WI38 (cell line): ENCODE measurements around the gene WHRN.

Experiments
- H3K4me3 ChIP-seq: 2 replicates; pipeline ENCODE4 v1.5.1; 2011; ENCODE audit warnings: low read depth, mild to moderate bottlenecking, control low read depth, low read length
- TF ChIP-seq, protein P1 (sequence below): IDR thresholded peaks from 2 replicates; pipeline ENCODE4 v1.5.1; 2012; ENCODE audit warnings: low read depth, mild to moderate bottlenecking, control low read depth, low read length

The WHRN gene

GRCh38 chr9:114470581-114470980 lies 34.7 kb downstream of the WHRN start:
- no peak overlapping the region for H3K4me3 ChIP-seq
- TF ChIP-seq, protein P1, sequence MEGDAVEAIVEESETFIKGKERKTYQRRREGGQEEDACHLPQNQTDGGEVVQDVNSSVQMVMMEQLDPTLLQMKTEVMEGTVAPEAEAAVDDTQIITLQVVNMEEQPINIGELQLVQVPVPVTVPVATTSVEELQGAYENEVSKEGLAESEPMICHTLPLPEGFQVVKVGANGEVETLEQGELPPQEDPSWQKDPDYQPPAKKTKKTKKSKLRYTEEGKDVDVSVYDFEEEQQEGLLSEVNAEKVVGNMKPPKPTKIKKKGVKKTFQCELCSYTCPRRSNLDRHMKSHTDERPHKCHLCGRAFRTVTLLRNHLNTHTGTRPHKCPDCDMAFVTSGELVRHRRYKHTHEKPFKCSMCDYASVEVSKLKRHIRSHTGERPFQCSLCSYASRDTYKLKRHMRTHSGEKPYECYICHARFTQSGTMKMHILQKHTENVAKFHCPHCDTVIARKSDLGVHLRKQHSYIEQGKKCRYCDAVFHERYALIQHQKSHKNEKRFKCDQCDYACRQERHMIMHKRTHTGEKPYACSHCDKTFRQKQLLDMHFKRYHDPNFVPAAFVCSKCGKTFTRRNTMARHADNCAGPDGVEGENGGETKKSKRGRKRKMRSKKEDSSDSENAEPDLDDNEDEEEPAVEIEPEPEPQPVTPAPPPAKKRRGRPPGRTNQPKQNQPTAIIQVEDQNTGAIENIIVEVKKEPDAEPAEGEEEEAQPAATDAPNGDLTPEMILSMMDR: no peak

DNA sequence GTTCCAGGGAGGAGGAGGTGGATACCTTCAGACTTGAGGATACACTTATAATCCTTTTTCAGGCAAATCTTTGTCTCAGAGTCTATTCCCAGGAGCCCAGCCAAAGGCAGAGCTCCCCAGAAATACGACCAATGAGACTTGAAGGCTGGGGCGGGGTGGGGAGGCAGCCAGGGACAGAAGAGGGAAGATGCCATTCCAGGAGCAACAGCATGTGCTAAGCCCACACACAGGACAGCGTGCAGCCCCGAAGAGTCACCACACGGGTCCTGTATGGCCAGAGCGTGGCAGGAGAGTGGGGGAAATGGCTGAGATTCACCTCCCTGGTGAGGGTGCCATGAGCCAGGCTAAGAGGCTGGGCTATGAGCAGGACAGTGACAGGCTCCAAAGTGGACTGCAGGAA lies 35.2 kb downstream of the WHRN start:
- TF ChIP-seq, protein P1: no peak
- H3K4me3 ChIP-seq: no peak overlapping the region

DNA sequence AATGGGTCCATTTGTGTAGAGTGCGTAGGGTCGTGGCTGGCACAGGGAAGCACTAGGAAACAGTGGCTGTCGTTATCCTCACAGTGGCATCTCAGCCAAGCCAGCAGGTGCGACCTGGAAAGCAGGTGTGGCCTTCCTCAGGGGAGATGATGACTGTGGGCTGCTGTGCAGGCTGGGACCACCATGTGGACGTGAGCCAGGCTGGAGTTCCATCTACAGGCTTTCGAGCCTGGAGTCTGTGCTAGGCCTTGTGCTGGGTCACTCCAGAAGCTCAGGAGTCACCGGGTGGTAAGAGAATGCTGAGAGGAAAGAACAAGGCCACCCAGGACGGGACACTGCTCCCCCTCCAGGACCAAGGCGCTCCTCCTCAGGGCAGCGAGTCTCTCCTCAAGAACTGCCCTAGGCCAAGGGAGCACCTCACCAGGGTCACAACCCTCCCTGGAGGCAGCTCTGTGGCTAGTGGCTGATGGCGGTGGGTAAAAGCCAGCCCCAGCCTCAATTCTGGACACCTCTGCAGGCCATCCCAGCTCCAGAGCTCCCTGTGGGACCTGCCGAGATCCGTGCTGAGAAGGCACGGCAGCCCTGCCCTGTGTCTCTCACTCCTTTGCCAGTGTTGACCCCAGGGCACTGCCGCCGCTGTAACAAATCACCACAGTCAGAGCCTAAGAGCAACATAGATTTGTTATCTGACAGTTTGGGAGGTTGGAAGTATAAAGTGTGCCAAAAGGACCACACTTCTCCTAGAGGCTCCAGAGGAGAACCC lies 36.0 kb downstream of the WHRN start:
- TF ChIP-seq, protein P1: no peak
- H3K4me3 ChIP-seq: no peak overlapping the region

DNA sequence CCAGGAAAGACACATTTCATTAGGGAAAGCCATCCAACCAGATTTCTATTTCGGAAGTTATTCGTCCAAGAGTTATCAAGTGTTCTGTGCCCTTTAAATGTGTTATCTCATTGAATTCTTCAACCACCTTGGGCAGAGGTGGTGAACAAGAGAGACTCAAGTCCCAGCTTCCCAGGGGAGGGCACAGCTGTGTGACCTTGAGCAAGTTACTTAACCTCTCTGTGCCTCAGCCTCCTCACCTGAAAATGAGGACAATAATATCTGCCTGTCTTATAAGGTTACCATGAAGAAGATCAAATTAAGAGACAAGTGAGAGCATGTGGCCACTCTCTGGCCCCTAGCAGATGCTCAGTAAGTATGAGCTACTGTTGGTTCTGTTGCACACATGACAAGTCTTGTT lies 37.4 kb downstream of the WHRN start:
- H3K4me3 ChIP-seq: no peak overlapping the region
- TF ChIP-seq, protein P1: no peak

GRCh38 chr9:114467226-114467750 lies 38.0 kb downstream of the WHRN start:
- TF ChIP-seq, protein P1: no peak
- H3K4me3 ChIP-seq: no peak overlapping the region

DNA sequence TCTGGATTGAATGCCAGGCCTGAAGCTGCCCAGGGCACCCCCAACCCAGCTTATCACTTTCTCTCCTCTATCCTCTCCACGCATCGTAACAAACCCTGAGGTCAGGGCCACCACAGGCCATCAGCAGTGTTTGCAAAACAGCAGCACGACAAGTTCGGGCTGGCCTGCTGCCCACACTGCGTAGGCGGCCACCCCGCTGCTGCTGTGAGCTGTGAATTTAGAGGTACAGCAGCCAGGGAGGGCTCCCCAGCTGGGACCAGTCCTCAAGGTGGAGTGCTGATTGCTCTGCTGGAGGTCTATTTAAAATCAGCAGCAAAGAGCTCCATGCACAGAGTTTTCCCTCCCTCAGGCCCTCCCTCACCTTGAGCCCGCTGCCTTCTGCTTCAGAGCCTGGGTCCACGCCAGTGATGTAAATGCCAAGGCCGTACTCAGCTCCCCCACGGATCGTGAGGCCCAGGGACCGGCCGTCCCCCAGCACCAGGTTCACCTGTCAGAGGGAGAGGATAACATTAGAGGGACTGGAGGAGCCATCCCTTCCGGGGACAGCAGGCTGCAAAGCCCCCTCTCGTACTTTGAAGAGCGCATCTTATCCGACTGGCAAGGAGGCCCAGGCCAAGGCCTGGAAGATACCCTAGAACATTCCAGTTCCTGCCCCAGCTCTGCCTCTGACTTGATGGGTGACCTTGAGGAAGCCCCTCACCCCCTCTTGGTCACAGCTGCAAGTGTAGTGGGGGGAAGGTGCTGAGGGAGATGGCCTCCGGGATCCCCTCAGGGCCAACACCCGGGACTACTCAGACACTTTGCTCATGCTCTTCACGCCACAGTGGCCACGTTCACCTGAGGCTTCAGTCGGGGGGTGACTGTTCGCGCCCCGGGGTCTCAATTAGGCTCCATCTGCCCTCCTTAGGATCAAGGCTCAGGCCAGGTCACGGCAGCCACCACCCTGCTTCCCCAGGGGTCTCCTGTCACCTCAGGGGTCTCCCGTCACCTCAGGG lies 39.1 kb downstream of the WHRN start:
- TF ChIP-seq, protein P1: no peak
- H3K4me3 ChIP-seq: no peak overlapping the region

- H3K4me3 ChIP-seq: no peak overlapping the region
- TF ChIP-seq, protein P1: no peak
Measured at GRCh38 chr9:114465417-114465816, 39.9 kb downstream of the WHRN start.
